H1 (cell line): Measurements from ENCODE around the gene ZSCAN30. TPM values are rescaled to one million over a fixed set of nuclear protein-coding genes. Genes with fewer than 3 reads are reported as not detected.
A peak's percentile ranks its signal among the peaks of the same experiment; 100 is the strongest.

ENCODE experiments used
- CTCF ChIA-PET: fragments of 300-600 bp; sonication (Branson Sonifier 250); formaldehyde crosslinking; loops from one replicate; lab custom pipeline; 2021; ENCODE audit not compliant: partially characterized antibody; lab: Charles Lee
- POLR2A ChIA-PET: fragments of 300-600 bp; sonication (Branson Sonifier 250); formaldehyde crosslinking; loops from one replicate; lab custom pipeline; 2021; ENCODE audit warnings: inconsistent platforms; ENCODE audit not compliant: partially characterized antibody; lab: Charles Lee
- DNase-seq, 2 experiments: peaks; one replicate each; pipeline versions ENCODE4 v3.0.0 to v3.0.0-alpha.2; 2010 to 2022; ENCODE audit warnings: low spot score in 2 of 2, low read depth in 1 of 2, mixed read lengths in 1 of 2
- FAIRE-seq: peaks from 2 replicates; lab custom pipeline; 2011; peaks lifted over from hg19 to GRCh38; lab: Jason Lieb, UNC
- H2AFZ ChIP-seq: 2 replicates; pipeline ENCODE4 v1.8.1; 2012; ENCODE audit warnings: low read length, inconsistent platforms
- H2AK5ac ChIP-seq: 2 replicates; pipeline ENCODE4 v1.6.1; 2013; ENCODE audit warnings: low read depth, low read length
- H2BK120ac ChIP-seq: replicated peaks from 2 replicates; pipeline ENCODE3; 2013; ENCODE audit warnings: low read depth, low read length, inconsistent platforms
- H2BK12ac ChIP-seq: 2 replicates; pipeline ENCODE4 v1.6.1; 2013; ENCODE audit warnings: low read depth, low read length
- H2BK15ac ChIP-seq: 2 replicates; pipeline ENCODE4 v1.6.1; 2013; ENCODE audit warnings: low read length
- H2BK20ac ChIP-seq: 2 replicates; pipeline ENCODE4 v1.6.1; 2013; ENCODE audit warnings: low read length
- H2BK5ac ChIP-seq: 2 replicates; pipeline ENCODE4 v1.6.1; 2013; ENCODE audit warnings: low read depth, low read length
- H3K14ac ChIP-seq: 2 replicates; pipeline ENCODE4 v1.6.1; 2013; ENCODE audit warnings: inconsistent platforms; ENCODE audit not compliant: insufficient read length
- H3K18ac ChIP-seq: 2 replicates; pipeline ENCODE4 v1.6.1; 2013; ENCODE audit warnings: low read length; ENCODE audit errors: extremely low read depth
- H3K23ac ChIP-seq: 2 replicates; pipeline ENCODE4 v1.6.1; 2013; ENCODE audit warnings: inconsistent platforms; ENCODE audit not compliant: insufficient read length
- H3K23me2 ChIP-seq: 2 replicates; pipeline ENCODE4 v1.6.1; 2013; ENCODE audit warnings: low read depth, low read length
- H3K27ac ChIP-seq: 2 replicates; pipeline ENCODE4 v1.6.1; 2011; ENCODE audit warnings: low read depth, low read length, inconsistent platforms
- H3K27me3 ChIP-seq, 4 experiments: replicated peaks in 1 of 4; 1 replicate in 1 of 4; 2 replicates in 3 of 4; pipeline versions ENCODE4 v1.6.1 to v1.8.1; 2011 to 2013; ENCODE audit warnings: low read length in 3 of 4, mild to moderate bottlenecking in 3 of 4, inconsistent platforms in 2 of 4, mixed read lengths in 2 of 4, moderate library complexity in 1 of 4; ENCODE audit not compliant: control insufficient read depth in 3 of 4, insufficient read depth in 3 of 4; ENCODE audit errors: extremely low read depth in 1 of 4
- H3K36me3 ChIP-seq, 4 experiments: 2 replicates each; pipeline versions ENCODE4 v1.6.1 to v1.8.1; 2011 to 2013; ENCODE audit warnings: mild to moderate bottlenecking in 4 of 4, low read length in 3 of 4, moderate library complexity in 2 of 4, control low read depth in 1 of 4, inconsistent platforms in 1 of 4; ENCODE audit not compliant: insufficient read depth in 4 of 4, control insufficient read depth in 2 of 4
- H3K4ac ChIP-seq: replicated peaks from 2 replicates; pipeline ENCODE3; 2013; ENCODE audit warnings: low read length, low read depth, mixed read lengths, inconsistent platforms; ENCODE audit not compliant: insufficient read length
- H3K4me1 ChIP-seq, 4 experiments: replicated peaks in 1 of 4; 1 replicate in 1 of 4; 2 replicates in 3 of 4; pipeline versions ENCODE4 v1.6.1 to v1.8.1; 2011 to 2013; ENCODE audit warnings: low read length in 3 of 4, inconsistent platforms in 2 of 4, mixed read lengths in 1 of 4; ENCODE audit not compliant: insufficient read depth in 4 of 4, control insufficient read depth in 3 of 4
- H3K4me2 ChIP-seq, 2 experiments: 2 replicates each; pipeline versions ENCODE4 v1.6.1 to v1.8.1; 2011 to 2013; ENCODE audit warnings: low read depth in 2 of 2, low read length in 2 of 2, control low read depth in 1 of 2, inconsistent platforms in 1 of 2, mild to moderate bottlenecking in 1 of 2; ENCODE audit not compliant: insufficient read depth in 1 of 2
- H3K4me3 ChIP-seq, 4 experiments: fragments of 200-600, 300-600 bp in 1 of 4; sonication (generic), shearing (Covaris generic), sonication (Bioruptor Twin) in 1 of 4; 2 replicates each; pipeline versions ENCODE4 v1.5.1 to v1.8.1; 2011 to 2016; ENCODE audit warnings: low read length in 4 of 4, low read depth in 3 of 4, control low read depth in 2 of 4, inconsistent platforms in 2 of 4, mild to moderate bottlenecking in 2 of 4, mixed read lengths in 1 of 4, moderate library complexity in 1 of 4; ENCODE audit not compliant: insufficient read depth in 2 of 4; ENCODE audit errors: extremely low read depth in 1 of 4
- H3K56ac ChIP-seq: replicated peaks from 2 replicates; pipeline ENCODE3; 2013; ENCODE audit warnings: low read depth, mild to moderate bottlenecking, mixed read lengths, low read length, inconsistent platforms; ENCODE audit not compliant: insufficient read length
- H3K79me1 ChIP-seq: 2 replicates; pipeline ENCODE4 v1.6.1; 2013; ENCODE audit warnings: low read depth, low read length, control low read depth
- H3K79me2 ChIP-seq, 2 experiments: 2 replicates each; pipeline versions ENCODE4 v1.6.1 to v1.8.1; 2012 to 2013; ENCODE audit warnings: low read length in 2 of 2, mild to moderate bottlenecking in 2 of 2, inconsistent platforms in 1 of 2; ENCODE audit not compliant: insufficient read depth in 2 of 2, control insufficient read depth in 1 of 2
- H3K9ac ChIP-seq, 4 experiments: replicated peaks in 1 of 4; 1 replicate in 1 of 4; 2 replicates in 3 of 4; pipeline versions ENCODE4 v1.6.1 to v1.8.1; 2011 to 2013; ENCODE audit warnings: low read depth in 3 of 4, low read length in 3 of 4, control low read depth in 2 of 4, mild to moderate bottlenecking in 2 of 4, moderate library complexity in 2 of 4, inconsistent platforms in 1 of 4; ENCODE audit errors: extremely low read depth in 1 of 4
- H3K9me3 ChIP-seq, 2 experiments: 2 replicates each; pipeline versions ENCODE4 v1.6.1 to v1.8.1; 2012 to 2013; ENCODE audit warnings: mild to moderate bottlenecking in 2 of 2, moderate library complexity in 2 of 2, control low read depth in 1 of 2, inconsistent platforms in 1 of 2, low read depth in 1 of 2, low read length in 1 of 2, mixed read lengths in 1 of 2; ENCODE audit not compliant: insufficient read depth in 2 of 2
- H4K20me1 ChIP-seq, 2 experiments: replicated peaks in 1 of 2; 2 replicates each; pipeline versions ENCODE3 to v1.8.1; 2011 to 2013; ENCODE audit warnings: inconsistent platforms in 2 of 2, low read length in 2 of 2, mild to moderate bottlenecking in 1 of 2; ENCODE audit not compliant: insufficient read depth in 2 of 2, control insufficient read depth in 1 of 2
- H4K5ac ChIP-seq: 2 replicates; pipeline ENCODE4 v1.6.1; 2013; ENCODE audit warnings: low read length, low read depth, mixed read lengths, inconsistent platforms; ENCODE audit not compliant: insufficient read length
- H4K8ac ChIP-seq: 2 replicates; pipeline ENCODE4 v1.8.0; 2013; ENCODE audit warnings: mild to moderate bottlenecking, moderate library complexity, low read length, inconsistent platforms; ENCODE audit not compliant: insufficient read depth; ENCODE audit errors: extremely low read depth
- H4K91ac ChIP-seq: replicated peaks from 2 replicates; pipeline ENCODE3; 2013; ENCODE audit warnings: low read length, mixed read lengths, inconsistent platforms; ENCODE audit not compliant: insufficient read length
- EGR1 ChIP-seq: IDR thresholded peaks from 2 replicates; pipeline ENCODE4 v1.6.1; 2011; ENCODE audit warnings: low read depth, low read length, borderline replicate concordance
- NANOG ChIP-seq: IDR thresholded peaks from 2 replicates; pipeline ENCODE4 v1.6.1; 2011; ENCODE audit warnings: low read length, low read depth, mild to moderate bottlenecking, inconsistent platforms; ENCODE audit not compliant: insufficient read depth, poor library complexity, severe bottlenecking
- RXRA ChIP-seq: IDR thresholded peaks from 2 replicates; pipeline ENCODE4 v1.6.1; 2011; ENCODE audit warnings: low read depth, mild to moderate bottlenecking, low read length, moderate library complexity; ENCODE audit not compliant: insufficient read depth
- WGBS, 2 experiments: shearing (Covaris generic) in 1 of 2; methylation state at CpG; one replicate each; pipeline versions ENCODE4 v1.1.6 to v1.1.7; 2013 to 2015; ENCODE audit warnings: low lambda C conversion rate in 2 of 2, mixed read lengths in 2 of 2, inconsistent platforms in 1 of 2, low coverage in 1 of 2, missing lambda C conversion rate in 1 of 2; ENCODE audit not compliant: insufficient replicate concordance in 2 of 2, insufficient coverage in 1 of 2, insufficient read length in 1 of 2; ENCODE audit errors: extremely low coverage in 1 of 2, missing lambda C conversion rate in 1 of 2; 5-methylcytosine and 5-hydroxymethylcytosine counted together
- polyA plus RNA-seq, 7 experiments: library from polyadenylated mRNA; depleted of rRNA in 3 of 7; stranded (reverse) in 5 of 7; unstranded in 2 of 7; fragments of >200 nt in 5 of 7; fragments of 200-250 nt in 2 of 7; gene quantifications; 1 replicate in 5 of 7; 2 replicates in 1 of 7; 4 replicates in 1 of 7; pipeline versions ENCODE4 v1.2.1 to v1.2.3, GENCODE V29; 2011 to 2013; ENCODE audit warnings: missing spikeins in 2 of 7, mixed read lengths in 2 of 7
- total RNA-seq: library from RNA; stranded (reverse); fragmentation: NEBNext Ultra II Directional; extraction: Animal tissue kit (Norgen Biotek cat#: 25700); gene quantifications from 2 replicates; pipeline ENCODE4 v1.2.1, GENCODE V29; 2021
- TF ChIP-seq, protein P1 (sequence below): IDR thresholded peaks from 2 replicates; pipeline ENCODE4 v1.6.1; 2011; ENCODE audit warnings: low read depth, mild to moderate bottlenecking, low read length; ENCODE audit not compliant: insufficient read depth

ZSCAN30 gene
- total and polyA plus RNA-seq, 2 of the 8 experiments (the other 6 are each of a cell fraction or from before 2014, with no cell fraction given), result 4.4 to 10.3 TPM

DNA sequence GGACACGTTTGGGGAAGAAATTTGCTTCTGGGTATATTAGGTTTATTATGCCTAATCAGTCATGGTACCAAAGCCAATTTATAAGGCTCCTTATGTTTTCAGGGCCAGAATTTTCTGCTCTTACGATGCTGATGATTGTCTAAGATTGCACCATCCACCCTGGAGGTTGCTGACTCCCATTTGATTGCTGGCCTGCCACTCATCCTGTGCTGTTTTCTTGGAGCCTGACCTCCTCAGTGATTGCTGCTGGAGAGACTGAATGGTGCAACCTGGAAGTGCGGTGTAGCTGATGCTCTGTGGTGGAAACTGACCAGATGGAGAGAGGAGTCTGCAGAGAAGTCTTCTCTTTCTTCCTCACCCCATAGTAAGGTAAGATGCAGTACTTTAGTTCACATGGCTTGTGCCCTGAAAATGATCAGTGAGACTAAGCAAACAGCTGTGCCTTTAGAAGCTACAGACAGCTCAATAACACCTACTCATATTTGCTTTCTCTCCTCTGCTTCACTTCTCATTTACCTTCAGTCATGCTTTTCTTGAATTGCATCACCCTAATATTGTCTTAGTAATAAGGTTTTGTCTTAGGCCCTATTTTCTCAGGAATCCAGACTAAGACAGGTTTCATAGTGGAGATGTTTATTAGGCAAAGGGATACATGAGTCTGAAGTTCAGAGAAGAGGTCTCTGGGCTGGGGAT lies 36.8 kb upstream of the ZSCAN30 start:
- H2BK15ac ChIP-seq, result no peak overlapping the region
- peak overlapping the region; percentile 74 for H2AFZ ChIP-seq
- FAIRE-seq (no peak), DNase-seq (no peak)
- peak overlapping the region; percentile 63; the same call in 1 of the 2 replicates for H2BK12ac ChIP-seq
- POLR2A ChIA-PET, result interaction anchor here (0.7 to 1.4 kb wide), 4 partner anchors 9 to 17 kb away, joined by 3 to 5 read pairs (median 4); partner anchors contain the start of gene ZNF24
- H3K4me1 ChIP-seq, result peaks cover 0 to 4% (median 1%) of the 10 kb centered on the region in 4 experiments; a peak in 3 of 7 replicates
- H3K4ac ChIP-seq, result no peak overlapping the region
- H3K27ac ChIP-seq, result no peak overlapping the region
- H3K79me1 ChIP-seq, result no peaks in the 10 kb centered on the region
- no peak overlapping the region for H4K8ac ChIP-seq
- 62% methylated on average over 3 of the region's 3 CpGs; no CpG with 5 or more reads in 1 of the 2 experiments for WGBS, 2 experiments
- no peak overlapping the region for H3K56ac ChIP-seq
- no peaks in the 10 kb centered on the region for H3K27me3 ChIP-seq
- no peak overlapping the region for H3K14ac ChIP-seq
- no peaks in the 10 kb centered on the region for H4K20me1 ChIP-seq
- CTCF ChIA-PET, result interaction anchor here (1.4 kb wide), 1 partner anchor 96 kb away, joined by 3 read pairs; no protein-coding TSS in a partner anchor
- TF ChIP-seq NANOG, result no peak
- no peak for TF ChIP-seq RXRA
- TF ChIP-seq EGR1, result no peak
- TF ChIP-seq, protein P1, sequence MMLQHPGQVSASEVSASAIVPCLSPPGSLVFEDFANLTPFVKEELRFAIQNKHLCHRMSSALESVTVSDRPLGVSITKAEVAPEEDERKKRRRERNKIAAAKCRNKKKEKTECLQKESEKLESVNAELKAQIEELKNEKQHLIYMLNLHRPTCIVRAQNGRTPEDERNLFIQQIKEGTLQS, result no peak
- H3K36me3 ChIP-seq, result no peaks in the 10 kb centered on the region
- H3K23me2 ChIP-seq, result no peaks in the 10 kb centered on the region
- no peak overlapping the region for H4K5ac ChIP-seq
- no peak overlapping the region for H3K4me3 ChIP-seq
- H2AK5ac ChIP-seq, result no peak overlapping the region
- H2BK20ac ChIP-seq, result no peak overlapping the region
- H3K18ac ChIP-seq, result no peak overlapping the region
- no peaks in the 10 kb centered on the region for H3K79me2 ChIP-seq
- no peak overlapping the region; a peak in 1 of 7 replicates for H3K9ac ChIP-seq
- no peak overlapping the region for H2BK5ac ChIP-seq
- H2BK120ac ChIP-seq, result no peak overlapping the region
- no peak overlapping the region for H3K23ac ChIP-seq
- H3K4me2 ChIP-seq, result no peak overlapping the region
- no peak overlapping the region for H4K91ac ChIP-seq
- no peaks in the 10 kb centered on the region for H3K9me3 ChIP-seq
